Left ventricle myocardium superior (tissue), 1 donor: ENCODE data around the gene IKZF3. TPM values are rescaled to one million over a fixed set of nuclear protein-coding genes. Genes with fewer than 3 reads are reported as not detected.
"Not testable (repeated sequence)": the region's sequence is repeated elsewhere in the genome, so short reads cannot be mapped to it uniquely, and the experiment has no call there.

Experiments used
- ATAC-seq: fragments of 200-7000 bp; cut with Tn5 transposase; one replicate; pipeline ENCODE4 v1.9.1; 2020; ENCODE audit warnings: mild to moderate bottlenecking, moderate library complexity
- DNase-seq: peaks from one replicate; pipeline ENCODE4 v3.0.0-alpha.2; 2020
- intact Hi-C: fragments of 100-400 bp; cut with micrococcal nuclease; formaldehyde crosslinking; loops from one replicate; pipeline ENCODE4 v1.11.0; 2022
- total RNA-seq: library from RNA; stranded (reverse); fragmentation: NEBNext Ultra II Directional; extraction: Animal tissue kit (Norgen Biotek cat#: 25700); gene quantifications from one replicate; pipeline ENCODE4 v1.2.1, GENCODE V29; 2021
- donor health status: DM: no; HTN: yes; CAD: no; lungs with severe emphysema.

IKZF3 gene
- total RNA-seq, 1 donor from 2014 or later, result 0.42 TPM

GRCh38 chr17:39765175-39765574 is 98.9 kb downstream of the IKZF3 start:
- no peak for ATAC-seq
- no peak for DNase-seq
- intact Hi-C loops, result no loop called here

DNA sequence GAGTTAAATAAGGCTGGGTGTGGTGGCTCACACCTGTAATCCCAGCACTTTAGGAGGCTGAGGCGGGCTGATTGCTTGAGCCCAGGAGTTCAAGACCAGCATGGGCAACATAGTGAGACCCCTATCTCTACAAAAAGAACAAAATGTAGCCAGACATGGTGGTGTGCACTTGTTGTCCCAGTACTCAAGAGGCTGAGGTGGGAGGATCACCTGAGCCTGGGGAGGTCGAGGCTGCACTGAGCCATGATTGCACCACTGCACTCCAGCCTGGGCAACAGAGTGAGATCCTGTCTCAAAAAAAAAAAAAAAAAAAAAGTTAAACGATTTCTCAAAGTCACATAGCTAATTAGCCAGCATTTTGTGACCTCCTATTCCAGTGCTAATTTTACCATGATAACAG is 99.9 kb downstream of the IKZF3 start:
- DNase-seq, intact Hi-C loops, ATAC-seq: not testable (repeated sequence)

DNA sequence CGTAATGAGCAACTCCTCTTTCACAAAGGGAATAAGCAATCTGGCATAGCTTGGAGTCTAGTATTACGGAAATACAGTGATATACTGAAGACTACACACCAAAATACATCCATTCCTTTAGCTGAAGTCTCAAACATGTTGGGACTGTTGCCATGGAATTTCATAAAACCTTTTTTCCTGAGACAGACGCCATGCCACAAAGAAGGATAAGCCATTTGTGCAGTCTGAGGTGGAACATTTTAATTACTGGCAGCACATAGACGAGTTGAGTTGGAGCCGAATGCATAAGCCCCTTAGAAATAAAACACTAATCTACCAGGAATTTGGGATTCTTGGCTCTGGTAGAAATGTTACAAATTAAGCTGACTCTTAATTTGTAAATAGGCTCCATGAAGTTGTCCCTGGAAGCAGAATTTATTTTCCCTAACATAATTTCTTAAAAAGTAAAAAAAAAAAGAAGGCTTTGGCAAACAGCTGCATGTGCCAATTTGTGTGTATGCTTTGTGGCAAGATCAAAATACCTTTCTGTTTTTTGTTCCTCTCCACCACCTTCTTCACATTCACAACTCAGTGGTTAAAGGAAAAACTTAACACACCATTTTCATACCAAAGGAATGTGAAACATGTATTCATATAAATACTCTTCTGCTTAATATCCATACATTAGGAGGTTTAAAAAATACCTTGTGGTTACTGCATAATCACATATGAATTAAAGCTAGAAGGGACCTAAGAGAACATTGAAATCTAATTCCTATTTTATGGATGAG is 100.9 kb downstream of the IKZF3 start:
- DNase-seq (no peak), ATAC-seq (no peak)
- intact Hi-C loops, result no loop called here

- DNase-seq (no peak), ATAC-seq (no peak)
- intact Hi-C loops, result no loop called here
Observed at GRCh38 chr17:39761861-39762496, 102.1 kb downstream of the IKZF3 start.

GRCh38 chr17:39759204-39759603 is 104.9 kb downstream of the IKZF3 start:
- ATAC-seq, result no peak
- DNase-seq, result no peak
- intact Hi-C loops, result no loop called here

DNA sequence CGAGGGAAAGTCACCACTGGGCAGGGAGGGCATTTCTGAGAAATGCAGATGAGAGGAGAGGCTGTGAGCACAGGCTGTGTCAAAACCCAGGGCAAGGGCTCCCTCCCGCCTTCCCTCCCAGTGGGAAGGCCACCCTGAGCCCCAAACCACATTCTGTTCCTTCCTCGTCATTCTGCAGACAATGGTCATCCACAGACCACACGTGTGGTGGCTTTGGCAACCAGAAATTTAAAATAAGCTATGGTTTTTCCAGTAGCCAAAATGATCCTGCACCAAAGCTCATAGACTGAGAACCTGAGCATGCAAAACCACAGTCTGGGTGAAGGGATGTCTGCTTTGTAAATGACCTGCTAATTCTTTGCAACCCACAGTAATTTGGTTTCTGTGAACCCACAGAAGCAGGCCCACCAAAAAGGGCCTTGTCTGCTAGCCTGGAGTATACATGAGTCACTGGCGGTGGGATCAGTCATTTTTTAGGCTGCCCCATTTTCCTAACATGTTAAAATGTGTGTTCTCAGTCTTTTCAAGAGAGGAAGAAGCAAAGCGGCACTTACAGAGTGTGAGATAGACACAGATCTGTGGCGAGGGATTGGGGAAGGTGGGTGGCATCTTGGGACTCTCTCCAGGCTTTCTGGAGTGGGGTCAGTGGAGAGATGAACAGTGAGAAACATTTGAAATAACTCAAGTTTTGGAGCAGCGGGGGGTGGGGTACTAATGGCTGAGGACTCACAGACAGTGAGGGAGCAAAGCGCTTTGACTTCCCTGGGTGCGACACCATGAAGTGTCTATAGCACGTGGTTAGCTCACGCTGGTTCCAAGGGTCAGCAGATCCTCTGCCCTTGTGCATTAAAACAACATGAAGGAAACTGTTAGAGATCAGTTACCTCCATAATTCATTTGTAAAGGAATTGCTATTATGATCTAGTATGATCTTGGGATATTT is 105.9 kb downstream of the IKZF3 start:
- intact Hi-C loops, result no loop called here
- no peak for ATAC-seq
- DNase-seq, result no peak

- no peak for ATAC-seq
- intact Hi-C loops, result no loop called here
- no peak for DNase-seq
Observed at GRCh38 chr17:39757176-39757662, 106.9 kb downstream of the IKZF3 start.

- intact Hi-C loops, result no loop called here
- ATAC-seq, result no peak
- DNase-seq, result no peak
Observed at GRCh38 chr17:39756380-39757079, 107.6 kb downstream of the IKZF3 start.

GRCh38 chr17:39755554-39756379 is 108.3 kb downstream of the IKZF3 start:
- ATAC-seq (no peak), DNase-seq (no peak)
- intact Hi-C loops, result no loop called here

GRCh38 chr17:39754958-39755553 is 109.1 kb downstream of the IKZF3 start:
- ATAC-seq (no peak), DNase-seq (no peak)
- intact Hi-C loops, result loop anchor here (5.0 kb wide), 1 partner anchor 133 kb away; no protein-coding TSS in a partner anchor

DNA sequence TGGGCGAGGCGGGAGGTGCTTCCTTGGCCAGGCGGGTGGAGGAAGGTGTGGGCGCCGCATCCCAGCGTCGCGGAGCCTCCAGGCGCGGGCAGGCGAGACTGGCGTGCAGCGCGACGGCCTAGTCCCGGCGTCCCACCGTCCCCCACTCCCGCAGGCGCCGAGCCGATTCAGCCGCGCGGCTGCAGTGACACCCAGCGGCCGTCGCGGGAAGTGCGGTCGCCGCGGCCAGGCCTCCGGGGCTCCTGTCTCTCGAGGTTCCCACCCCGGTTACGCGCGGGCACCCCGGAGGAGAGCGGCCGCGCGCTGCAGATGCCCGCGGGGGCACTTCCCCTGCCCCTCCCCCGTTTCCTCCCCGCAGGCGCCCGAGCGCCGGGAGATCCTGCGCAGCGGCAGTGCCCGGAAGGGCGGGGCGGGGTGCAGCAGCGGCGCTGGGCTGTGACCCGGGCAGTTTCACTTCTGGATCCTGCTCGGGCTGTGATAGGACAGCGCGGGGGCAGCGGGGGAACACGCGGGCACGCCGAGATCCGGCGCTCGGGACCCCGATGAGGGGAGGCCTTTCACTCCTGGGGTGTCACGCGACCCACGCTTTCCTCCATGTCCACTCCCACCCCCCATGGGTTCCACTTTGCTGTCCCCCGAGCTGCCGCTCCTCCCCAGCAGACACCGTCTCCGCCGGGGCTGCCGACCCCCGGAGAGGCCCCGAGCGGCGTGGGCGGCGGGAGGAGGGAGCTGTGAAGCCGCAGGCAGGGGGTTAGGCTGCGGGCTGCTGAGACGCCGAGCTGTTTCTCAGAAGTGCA is 109.8 kb downstream of the IKZF3 start:
- ATAC-seq (peak; percentile 92), DNase-seq (peak; percentile 96)

DNA sequence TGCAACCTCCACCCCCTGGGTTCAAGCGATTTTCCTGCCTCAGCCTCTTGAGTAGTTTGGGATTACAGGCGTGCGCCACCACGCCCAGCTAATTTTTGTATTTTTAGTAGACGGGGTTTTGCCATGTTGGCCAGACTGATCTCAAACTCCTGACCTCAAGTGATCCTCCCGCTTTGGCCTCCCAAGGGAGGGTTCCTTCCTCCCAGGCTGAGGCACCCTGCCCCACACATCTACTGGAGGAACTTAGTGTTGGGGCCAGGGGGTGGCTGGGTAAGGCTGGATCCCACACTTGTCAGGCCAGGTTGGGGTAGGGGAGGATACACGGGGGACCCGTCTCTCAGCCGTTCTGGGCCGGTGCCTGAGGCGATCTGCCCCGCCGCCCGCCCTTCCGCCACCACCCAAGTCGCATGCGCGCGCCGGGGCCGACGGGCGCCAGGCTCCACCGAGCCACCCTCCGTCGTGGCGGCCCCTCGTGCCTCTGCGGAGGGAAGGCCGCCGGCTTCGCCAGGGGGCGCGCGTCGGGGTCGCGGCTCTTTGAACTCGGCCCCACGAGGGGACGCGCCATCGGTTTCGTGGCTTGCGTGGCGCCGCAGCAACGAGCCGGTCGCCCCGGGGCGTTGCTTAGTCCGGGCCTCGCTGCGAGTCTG is 110.5 kb downstream of the IKZF3 start:
- ATAC-seq (peak; percentile 58), DNase-seq (peak; percentile 81)
- intact Hi-C loops, result loop anchor here (5.0 kb wide), 1 partner anchor 131 kb away; no protein-coding TSS in a partner anchor

More for the DNA sequence above, 109.8 kb downstream of the IKZF3 start:
- intact Hi-C loops, result loop anchor here (5.0 kb wide), 1 partner anchor 132 kb away; no protein-coding TSS in a partner anchor

GRCh38 chr17:39752241-39752881 is 111.8 kb downstream of the IKZF3 start:
- intact Hi-C loops, result loop anchor here (5.0 kb wide), 1 partner anchor 130 kb away; no protein-coding TSS in a partner anchor
- ATAC-seq (no peak), DNase-seq (no peak)

DNA sequence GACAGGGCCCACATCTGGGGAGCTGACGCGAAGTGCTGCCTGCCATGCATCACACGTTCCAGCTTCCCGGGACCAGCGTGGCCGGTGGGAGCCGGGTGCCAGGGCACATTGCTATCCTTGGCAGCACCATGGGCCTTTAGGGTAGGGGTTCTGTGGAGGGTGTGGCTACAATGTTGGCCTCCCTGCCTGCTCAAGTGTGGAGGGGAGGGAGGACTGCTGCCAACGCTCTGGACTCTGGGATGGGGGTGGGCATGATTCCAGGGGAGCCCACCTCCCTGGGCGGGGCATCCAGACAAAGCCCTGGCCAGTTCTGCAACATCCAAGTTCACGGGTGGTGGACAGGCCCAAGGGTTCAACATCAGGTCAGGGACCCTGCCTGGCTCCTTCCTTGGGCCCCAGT is 112.5 kb downstream of the IKZF3 start:
- intact Hi-C loops, result loop anchor here (5.0 kb wide), 1 partner anchor 129 kb away; no protein-coding TSS in a partner anchor
- DNase-seq (no peak), ATAC-seq (no peak)

GRCh38 chr17:39751016-39751543 is 113.0 kb downstream of the IKZF3 start:
- ATAC-seq (no peak), DNase-seq (no peak)
- intact Hi-C loops, result loop anchor here (5.0 kb wide), 1 partner anchor 129 kb away; no protein-coding TSS in a partner anchor
